Measurements from ENCODE around the gene MLPH.

MLPH gene

DNA sequence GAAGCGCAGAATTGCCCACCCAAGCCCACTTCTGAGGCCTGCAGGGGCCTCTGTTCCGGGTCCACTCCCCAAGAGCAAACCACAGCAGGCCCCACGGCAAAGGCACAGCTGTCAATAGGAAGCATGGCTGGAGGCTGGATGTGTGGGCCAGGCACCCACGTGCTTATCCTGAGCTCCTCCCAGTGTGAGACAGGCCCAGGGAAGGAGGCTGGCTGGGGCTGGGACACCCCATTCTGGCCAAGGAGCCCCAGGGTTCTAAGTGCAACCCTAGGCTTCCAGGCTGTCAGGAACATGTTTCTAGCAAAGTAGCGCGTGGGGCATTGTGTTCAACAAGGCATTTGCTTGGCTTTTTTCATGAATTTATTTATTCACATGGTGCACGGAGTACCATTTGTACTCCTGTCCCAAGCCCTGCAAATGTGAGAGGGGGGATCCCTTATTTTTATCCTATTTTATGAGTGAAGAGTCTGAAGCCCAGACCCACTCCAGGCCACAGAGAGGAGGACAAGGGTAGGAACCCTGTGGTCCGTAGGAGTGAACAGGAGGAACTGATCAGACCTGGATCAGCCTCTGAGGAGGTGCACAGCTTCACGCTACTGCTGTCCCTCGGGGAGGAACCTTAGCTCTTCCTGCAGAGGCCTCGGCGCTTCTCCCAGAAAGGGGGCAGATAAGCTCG is 109.6 kb downstream of the MLPH start:
- TF ChIP-seq GATA3 (IDR thresholded peaks at IDR 0.05; ENCODE audit: low read depth, low read length) (no peak), GATA2 (IDR thresholded peaks at IDR 0.05; ENCODE audit: low read depth, low read length) (no peak)

DNA sequence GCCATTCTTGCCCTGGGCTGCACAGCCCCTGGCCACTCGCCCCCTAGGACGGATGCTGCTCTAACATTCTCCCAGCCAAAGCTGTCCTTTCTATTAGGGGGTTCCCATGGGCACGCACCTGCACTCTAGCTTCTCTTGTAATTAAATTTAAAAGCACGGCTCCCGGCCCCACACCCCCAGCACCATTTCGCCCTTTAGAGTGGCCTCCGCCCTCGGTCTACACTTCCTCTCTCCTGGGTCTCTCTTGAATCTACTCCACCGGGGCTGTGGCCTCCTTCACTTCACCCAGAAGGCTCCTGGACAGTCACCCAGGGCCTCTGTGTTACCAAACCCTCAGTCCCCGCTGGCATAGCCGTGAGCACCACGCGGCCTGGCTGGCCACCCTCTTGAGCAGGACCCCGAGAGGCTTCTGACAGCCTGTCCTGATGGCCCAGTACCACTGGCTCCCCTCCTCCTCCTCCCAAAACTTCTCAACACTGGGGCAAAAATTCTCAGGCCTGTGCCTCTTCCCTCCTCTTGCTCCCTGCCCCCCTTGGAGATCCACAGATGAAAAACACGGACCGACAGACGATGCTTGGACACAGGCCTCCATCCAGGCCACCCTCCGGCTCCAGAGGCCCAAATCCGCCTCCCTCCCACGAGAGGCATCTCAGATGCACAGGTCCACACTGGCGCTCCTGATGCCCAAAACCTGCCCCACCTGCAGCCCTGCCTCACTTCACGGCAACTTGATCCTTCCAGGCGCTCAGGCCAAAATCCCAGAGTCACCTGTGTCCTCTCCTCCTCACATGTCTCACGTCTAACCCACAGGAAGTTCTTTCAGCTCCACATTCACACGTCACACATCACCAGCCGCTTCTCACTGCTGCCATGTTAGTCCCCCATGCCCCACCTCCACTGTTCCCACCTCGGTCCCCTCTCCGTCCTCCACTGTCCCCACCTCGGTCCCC is 110.4 kb downstream of the MLPH start:
- TF ChIP-seq GATA2 (IDR thresholded peaks at IDR 0.05; ENCODE audit: low read depth, low read length) = no peak
- no peak for TF ChIP-seq GATA3 (IDR thresholded peaks at IDR 0.05; ENCODE audit: low read depth, low read length)

DNA sequence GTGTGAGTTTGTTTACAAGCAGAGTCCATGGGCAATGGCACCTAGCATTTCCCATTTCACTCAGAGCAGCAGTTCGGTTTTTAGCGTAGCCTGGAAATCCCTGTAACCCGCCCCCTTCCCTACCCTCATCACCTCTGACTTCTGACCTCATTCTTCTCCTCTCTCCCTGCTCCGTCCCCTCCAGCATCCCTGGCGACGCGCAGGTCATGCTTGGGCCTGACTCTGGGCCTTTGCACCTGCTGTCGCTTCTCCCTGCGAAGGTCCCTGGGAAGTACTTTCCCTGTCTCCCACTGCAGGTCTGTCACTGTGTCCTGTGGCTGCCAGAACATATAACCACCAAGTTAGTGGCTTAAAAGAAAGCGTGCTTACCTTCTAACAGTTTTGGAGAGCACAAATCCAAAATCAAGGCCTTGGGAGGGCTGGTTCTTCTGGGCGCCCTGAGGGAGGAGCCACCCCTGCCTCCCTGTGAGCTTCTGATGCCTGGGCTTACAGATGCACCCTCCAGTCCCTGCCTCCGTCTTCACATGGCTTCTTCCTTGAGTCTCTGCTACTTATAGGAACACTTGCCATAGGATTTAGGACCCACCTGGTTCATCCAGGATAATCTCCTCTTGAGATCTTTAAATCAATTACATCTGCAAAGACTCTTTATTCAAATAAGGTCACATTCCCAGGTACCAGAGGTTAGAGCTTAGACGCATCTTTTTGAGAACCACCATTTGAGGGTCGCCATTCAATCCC is 111.6 kb downstream of the MLPH start:
- no peak for TF ChIP-seq GATA3 (IDR thresholded peaks at IDR 0.05; ENCODE audit: low read depth, low read length)

DNA sequence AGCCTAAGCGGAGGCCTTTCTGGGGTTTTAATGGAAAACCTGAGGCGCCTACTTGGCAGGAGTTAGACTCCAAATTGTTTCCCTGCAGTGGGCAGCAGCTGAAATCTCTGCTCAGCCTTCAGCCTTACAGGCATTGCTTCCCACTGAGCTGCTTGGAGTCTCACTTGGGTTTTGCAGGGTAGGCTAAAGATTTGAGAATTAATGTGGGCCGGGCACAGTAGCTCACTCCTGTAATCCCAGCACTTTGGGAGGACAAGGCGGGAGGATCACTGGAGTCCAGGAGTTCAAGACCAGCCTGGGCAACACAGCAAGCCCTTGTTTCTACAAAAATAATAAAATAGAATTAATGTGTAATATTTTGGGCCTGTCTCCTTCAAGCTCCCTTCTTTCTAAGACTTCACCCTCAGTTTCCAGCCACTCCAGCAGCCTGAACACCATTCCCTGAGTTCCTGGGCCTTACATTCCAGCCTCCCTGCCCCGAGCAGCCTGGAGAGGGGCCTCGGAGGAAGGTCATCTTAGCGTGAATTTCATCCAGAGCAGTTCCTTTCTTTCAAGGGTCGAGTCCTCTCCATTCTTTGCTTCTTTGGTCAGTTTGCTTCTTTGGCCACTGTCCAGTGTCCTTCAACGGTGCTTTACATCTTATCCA is 112.5 kb downstream of the MLPH start:
- TF ChIP-seq GATA3 (IDR thresholded peaks at IDR 0.05; ENCODE audit: low read depth, low read length) (no peak), GATA2 (IDR thresholded peaks at IDR 0.05; ENCODE audit: low read depth, low read length) (no peak)

DNA sequence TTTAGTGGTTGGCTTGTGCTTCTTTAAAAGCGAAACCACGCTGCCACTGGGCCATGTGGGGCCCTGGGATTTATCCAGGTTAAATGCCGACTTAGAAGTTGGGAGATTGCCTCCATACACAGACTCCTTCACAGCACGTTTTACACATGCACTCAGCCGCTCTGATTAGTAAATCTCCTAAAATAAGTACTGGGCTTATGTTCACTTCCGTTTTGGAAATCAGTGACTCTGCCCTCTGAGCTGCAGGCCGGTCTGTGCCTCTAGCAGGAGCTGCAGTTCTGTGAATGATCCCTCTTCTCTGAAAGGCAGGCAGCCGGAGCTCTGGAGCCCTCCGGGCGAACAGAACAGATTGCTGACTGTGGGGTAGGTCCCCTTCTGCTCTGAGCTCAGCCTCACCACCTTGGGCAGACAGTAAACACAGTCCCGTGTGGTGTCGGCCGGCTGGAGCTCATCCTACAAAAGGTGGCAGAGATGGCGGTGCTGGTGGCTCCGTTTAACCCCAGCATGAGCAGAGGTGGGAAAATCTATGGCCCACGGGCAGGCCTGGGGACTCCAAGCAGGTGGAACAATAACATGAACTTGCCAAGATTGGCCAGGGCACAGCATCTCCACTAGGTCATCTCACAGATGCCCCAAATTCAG is 113.3 kb downstream of the MLPH start:
- no peak for TF ChIP-seq GATA3 (IDR thresholded peaks at IDR 0.05; ENCODE audit: low read depth, low read length)
- TF ChIP-seq GATA2 (IDR thresholded peaks at IDR 0.05; ENCODE audit: low read depth, low read length) = no peak

DNA sequence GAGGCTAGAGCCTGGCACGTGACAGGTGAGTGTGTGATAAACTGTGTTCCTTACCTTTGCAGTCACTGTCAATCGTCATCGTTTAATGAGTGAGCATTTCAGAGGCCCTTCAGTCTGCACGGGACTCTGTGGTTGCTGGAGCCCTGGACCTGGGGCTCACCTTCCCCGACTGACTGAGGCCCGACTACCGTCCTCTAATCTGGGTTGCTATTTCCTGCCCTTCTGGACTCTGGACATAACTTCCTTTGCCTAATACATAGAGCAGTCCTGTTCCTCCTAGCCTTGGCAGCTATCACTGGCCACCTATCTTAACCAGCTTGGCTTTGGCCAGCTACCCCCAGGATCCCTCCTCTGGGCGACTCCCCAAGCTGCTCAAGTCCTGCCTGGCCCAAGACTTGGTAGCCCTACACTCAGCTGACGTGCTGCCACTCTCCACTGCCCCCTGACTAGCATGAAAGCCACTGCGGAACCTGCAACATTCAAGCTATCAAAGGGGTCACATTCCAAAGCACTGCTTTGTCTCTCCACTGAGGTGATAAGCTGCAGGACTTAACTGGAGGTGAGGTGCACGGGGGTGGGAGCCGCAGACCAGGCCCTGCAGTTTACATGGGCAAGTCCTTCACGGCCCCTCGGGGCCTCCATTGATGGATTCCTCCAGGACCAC is 114.5 kb downstream of the MLPH start:
- TF ChIP-seq GATA2 (IDR thresholded peaks at IDR 0.05; ENCODE audit: low read depth, low read length) = no peak
- TF ChIP-seq GATA3 (IDR thresholded peaks at IDR 0.05; ENCODE audit: low read depth, low read length) = no peak

DNA sequence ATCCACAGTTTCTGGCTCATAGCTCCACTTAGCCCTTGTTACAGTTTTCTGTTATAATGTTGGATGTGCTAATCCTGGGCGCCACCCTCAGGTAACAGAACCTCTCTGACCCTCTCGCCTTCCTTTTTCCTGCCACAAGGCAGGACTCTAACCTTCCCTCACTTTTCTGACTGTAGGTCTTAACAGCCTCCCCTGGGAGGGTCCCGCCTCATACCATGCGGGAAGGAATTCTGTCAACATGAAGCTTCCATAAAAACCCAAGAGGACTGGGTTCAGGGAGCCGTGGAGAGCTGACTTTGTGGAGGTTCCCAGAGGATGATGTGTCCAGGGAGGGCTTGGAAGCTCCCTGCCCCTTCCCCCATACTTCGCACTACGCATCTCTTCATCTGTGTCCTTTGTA is 115.4 kb downstream of the MLPH start:
- TF ChIP-seq GATA3 (IDR thresholded peaks at IDR 0.05; ENCODE audit: low read depth, low read length) (no peak), GATA2 (IDR thresholded peaks at IDR 0.05; ENCODE audit: low read depth, low read length) (no peak)

DNA sequence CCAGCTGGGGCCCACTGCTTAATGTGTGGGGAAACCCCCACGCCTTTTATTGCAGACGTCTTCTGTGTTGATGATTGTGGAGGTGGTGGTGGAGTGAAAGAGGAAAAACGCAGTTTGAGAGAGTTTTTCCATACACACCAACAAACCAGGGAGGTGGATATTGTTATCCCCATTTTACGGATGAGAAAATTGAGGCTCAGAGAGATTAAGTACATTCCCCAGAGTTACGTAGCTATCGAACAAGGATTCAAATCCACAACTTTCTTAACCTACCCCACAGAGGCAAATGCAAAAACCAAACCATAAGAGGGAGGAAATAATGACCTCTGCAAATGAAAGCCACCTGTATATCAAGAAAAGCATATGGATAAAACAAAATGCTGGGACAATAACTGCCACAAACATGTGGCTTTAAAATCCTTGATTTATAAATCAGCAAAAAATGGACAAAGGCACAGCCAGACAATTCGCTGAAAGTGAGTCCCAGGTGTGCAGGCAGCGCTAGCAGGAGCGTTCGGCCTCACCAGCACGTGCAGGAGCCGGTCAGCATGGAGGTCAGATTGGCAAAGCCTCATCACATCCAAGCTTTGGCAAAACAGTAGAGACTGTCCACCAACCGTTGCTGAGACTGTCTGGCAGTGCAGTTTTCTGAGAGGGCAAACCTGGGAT is 116.1 kb downstream of the MLPH start:
- TF ChIP-seq GATA2 (IDR thresholded peaks at IDR 0.05; ENCODE audit: low read depth, low read length) = no peak

DNA sequence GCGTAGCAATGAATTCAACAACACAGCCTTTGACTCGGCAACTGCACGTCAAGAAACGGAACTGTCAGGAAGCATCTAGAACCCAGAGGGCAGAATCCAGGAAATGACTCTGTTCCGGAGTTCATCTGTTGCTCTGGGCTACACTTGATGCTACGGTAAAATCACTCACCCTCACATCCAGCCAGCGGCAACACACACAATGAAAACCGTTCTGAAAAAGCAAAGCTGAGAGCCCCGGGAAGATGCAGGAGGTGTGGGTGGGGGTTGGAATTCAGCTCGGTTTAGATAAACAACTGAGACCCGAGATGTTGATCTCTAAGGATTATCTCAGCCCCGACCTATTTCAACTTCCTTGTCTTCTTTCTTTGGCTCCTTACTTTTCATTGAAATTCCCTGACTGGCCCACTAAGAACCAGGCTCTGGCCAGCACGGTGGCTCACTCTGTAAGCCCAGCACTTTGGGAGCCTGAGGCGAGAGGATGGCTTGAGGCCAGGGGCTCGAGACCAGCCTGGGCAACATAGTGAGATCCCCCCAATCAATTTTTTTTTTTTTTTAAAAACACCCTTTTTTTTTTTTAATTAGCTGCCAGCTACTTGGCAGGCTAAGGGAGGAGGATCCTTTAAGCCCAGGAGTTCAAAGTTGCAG is 116.8 kb downstream of the MLPH start:
- TF ChIP-seq GATA2 (IDR thresholded peaks at IDR 0.05; ENCODE audit: low read depth, low read length) = no peak
- no peak for TF ChIP-seq GATA3 (IDR thresholded peaks at IDR 0.05; ENCODE audit: low read depth, low read length)

DNA sequence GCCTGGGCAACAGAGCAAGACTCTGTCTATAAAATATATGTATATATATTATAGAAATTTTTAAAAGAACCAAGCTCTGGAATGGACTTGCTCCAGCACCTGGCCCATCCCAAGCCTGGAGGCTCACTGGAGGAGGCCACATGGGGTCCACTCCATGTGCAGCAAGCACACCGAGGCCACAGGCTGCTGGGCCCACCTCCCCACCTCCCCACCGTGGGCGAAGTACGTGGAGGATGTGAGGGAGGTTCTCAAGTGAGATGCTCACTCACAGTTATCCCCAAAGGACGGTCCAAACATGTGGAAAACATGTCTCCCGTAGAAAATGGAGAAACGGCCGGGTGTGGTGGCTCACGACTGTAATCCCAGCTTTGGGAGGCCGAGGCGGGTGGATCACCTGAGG is 117.3 kb downstream of the MLPH start:
- no peak for TF ChIP-seq GATA2 (IDR thresholded peaks at IDR 0.05; ENCODE audit: low read depth, low read length)
- no peak for TF ChIP-seq GATA3 (IDR thresholded peaks at IDR 0.05; ENCODE audit: low read depth, low read length)
